NCI-H1105 treated with DMSO at 0.1 percent for 48 hours (cell line): ENCODE results near the gene STAT4.

ENCODE experiments used
- DNase-seq: peaks from one replicate; lab custom pipeline; 2025; lab: John Stamatoyannopoulos, UW

The STAT4 gene

DNA sequence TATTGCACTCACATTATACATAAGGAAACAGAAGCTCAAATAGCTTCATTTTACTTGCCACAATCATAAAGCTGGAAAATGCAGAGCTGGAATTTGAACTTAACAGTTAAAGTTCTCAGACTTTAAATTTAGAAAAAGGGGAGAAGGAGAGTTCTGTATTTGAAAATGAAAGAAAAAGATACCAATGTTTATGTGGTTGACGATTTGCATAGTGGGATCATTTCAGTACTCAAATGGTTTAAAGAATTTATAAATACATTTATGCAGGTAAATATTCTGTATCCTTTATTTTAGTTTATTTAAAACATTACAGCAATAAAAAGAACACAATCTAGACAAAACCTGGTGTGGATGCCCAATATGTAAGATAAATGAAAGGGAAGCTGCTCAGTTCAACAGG, 25.5 kb upstream of the STAT4 start:
- no peak for DNase-seq

DNA sequence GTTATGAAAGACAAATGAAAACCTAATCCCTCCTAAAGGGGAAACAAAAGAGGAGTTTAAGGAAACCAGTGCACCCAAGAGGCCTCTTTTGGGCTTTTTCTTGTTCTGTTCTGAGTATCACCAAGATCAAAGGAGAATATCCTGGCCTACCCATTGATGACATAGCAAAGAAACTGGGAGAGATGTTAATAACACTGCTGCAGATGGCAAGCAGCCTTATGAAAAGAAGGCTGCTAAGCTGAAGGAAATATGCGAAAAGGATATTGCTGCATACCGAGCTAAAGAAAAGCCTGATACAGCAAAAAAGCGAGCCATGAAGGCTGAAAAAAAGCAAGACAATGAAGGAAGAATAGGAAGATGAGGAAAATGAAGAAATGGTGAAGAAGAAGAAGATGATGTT, 23.6 kb upstream of the STAT4 start:
- no peak for DNase-seq

DNA sequence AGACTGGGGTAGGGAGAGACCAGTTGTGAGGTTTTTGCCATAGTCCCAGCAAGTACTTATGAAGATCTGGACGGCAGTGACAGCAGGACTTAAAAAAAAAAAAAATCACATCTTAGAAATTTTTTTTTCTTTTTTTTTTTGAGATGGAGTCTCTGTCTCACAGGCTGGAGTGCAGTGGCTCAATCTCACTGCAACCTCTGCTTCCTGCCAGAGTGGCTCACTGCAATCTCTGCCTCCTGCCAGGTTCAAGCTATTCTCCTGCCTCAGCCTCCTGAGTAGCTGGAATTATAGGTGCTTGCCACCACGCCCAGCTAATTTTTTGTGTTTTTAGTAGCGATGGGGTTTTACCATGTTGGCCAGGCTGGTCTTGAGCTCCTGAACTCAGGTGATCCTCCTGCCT, 22.4 kb upstream of the STAT4 start:
- no peak for DNase-seq

DNA sequence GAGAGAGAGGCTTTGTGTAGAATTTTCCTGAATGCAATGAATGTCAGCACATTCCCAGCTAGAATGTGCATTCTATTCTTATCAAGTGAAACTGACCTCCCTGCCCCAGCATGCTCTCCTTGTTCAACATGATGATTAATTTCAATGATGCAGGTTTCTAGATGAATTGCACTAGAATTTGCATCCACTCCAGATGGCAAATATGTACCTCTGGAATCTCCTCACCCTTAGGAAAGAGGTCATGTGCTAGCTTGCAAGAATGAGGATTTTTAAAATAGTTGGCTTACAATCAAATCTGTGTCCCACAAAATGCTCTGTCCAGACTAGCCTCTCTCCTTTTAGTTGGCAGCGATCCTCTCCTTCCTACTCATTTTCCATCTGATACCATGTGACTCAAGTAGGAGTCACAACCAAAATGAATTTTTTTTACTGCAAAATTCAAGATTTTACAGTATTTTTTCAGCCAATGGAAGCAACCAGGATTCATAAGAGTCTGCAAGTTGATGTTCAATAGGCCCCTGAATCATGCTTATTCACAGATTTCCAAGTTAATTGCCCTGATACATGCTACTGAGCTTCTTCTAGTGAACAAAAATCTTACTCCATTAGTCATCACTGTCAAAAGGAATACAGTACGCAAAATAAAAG, 21.0 kb upstream of the STAT4 start:
- DNase-seq = no peak

DNA sequence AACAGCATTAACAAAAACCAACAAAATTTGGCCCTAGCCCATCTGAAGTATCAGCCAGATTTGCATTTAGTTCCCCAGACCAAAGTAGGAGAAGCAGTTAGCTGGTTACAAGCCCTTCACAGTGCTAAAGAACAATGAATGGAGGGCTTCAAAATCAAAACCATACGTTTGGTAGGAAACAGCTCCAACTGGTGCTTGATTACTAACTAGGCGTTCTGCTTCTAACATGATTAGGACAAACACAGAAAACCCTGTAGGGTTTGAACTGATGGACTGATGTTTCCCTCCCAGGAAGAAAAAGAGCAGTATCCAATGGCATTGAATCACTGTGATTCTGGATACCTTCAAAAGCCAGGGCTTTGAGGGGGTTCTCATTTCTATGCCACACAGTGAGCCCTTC, 20.5 kb upstream of the STAT4 start:
- no peak for DNase-seq

DNA sequence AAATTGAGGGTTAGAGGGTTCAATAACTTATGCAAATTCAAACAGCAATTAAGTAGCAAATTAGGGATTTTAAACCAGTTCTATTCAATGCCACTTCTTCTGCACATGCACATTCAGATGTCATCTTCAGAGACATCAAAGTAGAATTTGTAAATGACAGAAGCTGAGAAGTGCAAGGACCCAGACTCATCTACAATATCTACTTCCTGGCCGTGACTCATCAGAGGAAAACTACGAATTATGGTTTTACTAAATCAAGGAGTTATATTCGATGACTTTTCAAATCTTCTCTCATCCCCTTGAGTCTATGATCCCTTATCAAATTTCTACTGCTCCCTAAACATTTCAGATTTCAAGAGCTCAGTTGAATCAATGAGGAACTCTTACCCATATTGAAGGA, 20.0 kb upstream of the STAT4 start:
- no peak for DNase-seq

DNA sequence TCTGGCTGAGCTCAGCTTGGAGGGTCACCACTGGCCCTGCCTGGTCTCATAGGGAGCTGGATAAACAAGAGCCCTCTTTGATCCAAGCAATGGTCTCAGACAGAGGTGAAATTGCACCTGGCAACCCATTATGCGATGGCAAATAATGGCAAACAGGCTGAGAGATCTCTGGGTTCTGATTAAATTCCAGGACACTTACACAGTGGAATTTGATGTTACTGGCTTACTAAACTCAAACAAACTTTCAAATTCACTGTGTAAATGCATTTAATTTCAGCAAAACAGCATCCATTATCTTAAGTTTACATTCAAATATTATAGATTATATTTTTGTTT, 19.5 kb upstream of the STAT4 start:
- DNase-seq = no peak

DNA sequence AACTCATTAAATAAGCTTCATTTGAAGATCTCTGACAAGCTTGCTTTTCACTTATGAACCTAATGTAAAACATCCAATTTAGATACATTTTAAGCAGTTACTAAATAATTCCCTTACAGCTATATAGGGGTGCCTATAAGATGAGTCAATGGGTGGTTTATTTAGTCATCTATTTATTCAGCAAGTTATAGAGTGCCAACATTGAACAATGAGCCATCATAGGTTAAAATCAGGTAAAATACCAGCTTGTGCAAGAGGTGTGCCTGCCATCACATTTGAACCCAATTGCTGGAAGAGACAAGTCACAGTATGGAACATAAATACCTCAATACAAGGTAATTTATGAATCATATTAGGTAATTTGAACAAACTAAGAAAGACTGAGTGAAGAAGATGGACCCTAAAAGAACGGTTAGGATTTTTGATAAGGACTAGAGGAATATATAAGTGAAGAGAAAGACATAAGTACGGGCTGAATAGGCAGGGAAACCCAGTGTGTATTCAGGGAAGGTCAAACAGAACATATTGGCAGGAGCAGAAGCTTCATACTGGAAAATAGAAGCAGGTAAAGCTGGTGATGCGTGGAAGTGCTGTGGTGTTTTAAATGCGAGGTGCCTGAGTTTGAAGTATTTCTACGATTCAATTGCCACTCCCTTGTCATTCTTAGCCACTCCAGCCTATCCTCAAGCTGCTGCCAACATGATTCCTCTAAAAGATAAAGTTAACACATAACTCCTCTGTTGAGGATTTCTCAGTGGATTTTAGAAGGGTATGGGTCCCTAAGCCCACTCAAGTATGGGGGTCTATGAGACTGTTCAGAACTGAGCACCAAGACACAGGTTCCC, 18.9 kb upstream of the STAT4 start:
- no peak for DNase-seq

DNA sequence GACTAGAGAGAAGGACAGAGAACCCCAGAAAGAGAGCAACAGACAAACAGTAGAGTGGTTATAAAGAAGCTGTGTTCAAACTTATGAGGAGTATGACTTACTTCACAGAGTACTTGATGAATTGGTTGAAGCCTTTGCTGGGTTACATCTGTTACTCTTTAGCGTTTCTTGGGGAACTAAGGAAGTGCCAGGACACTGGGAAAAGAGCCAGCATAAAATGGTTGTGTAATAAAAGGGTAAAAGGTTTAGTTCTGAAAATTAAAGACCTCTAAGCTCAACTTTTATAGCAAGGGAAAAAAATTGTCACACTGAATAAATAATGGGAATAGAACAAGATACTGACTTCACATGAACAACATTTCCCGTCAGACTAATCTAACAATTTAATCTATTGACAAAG, 17.0 kb upstream of the STAT4 start:
- DNase-seq = no peak

DNA sequence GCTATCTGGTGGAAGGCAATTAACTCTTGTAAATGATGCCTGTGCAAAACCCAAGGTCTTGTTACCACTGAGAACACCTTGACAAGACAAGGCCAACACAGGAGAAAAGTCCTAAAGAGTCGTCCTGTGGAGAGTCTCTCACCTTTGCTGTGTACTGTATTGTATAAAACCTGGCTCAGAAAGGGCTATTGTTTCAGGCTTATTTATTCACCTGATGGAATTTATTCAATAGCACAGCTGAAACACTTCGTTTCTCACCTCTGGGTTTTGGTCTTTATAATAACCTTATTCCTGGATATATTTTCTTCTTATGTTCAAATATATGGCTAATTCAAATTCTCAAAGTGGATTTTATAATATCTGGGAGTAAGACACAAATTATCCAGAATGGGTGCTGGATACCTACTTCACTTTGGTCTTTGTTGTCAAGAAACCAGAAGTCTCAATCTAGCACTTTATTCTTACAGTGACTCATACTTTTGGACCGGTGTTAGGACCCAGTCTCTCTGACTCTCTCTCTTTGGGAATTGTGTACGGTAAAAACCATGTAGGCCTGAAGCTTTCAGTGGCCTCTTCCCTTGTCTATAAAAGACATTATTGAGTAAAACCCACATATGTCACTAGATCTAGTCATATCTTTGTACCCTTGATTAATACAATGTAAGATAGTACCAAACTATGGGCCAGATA, 16.1 kb upstream of the STAT4 start:
- DNase-seq = no peak

DNA sequence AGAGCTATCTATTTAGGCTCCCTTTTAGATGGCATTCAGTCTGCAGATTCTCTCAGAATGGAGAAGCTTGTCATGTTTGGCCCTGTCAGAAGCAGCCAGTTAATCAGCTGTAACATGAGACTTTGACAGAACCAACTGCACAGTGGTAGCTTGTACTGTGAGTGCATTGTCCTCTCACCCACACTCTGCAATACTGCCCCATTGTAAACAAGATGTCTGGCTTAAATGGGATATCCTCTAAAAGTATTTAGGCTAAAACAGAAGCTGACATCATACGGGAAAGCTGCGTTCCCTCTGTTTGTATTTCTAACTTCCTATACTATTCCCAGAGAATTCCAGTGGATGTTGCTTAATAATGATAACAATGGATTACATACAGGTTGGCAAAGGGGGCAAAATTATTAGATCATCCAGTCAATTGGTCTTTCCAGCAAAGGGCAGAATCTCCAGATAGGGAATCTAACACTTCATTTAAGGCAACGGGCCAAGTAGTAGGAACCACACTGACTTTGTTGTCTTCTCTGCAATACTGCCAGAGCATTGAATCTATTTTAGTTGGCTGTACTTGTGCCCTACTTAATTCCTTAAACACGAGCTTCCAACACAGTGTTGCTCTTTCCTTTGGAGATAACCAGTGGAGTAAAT, 15.4 kb upstream of the STAT4 start:
- peak; percentile 38 for DNase-seq

DNA sequence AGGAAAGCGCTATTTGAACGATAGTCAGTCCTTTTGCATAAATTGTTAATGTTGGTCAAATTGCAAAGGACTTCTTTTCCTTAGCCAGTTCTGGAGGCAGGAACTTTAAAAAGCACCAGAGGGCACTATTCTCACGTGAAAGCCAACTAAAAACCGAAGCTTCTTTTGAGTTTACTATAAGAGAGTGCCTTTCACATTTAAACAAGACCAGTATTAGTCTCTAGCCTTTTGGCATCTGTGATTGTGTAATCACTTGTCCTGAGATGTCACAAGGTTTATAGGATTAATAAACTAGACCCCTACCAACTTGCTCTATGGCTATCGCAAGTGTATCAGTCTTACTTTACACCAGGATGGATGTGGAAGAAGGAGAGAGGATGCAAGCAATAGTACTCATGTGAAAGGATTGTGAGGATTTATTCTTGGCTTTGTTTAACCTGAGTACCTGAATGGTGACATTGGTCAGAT, 14.4 kb upstream of the STAT4 start:
- peak; percentile 52 for DNase-seq

DNA sequence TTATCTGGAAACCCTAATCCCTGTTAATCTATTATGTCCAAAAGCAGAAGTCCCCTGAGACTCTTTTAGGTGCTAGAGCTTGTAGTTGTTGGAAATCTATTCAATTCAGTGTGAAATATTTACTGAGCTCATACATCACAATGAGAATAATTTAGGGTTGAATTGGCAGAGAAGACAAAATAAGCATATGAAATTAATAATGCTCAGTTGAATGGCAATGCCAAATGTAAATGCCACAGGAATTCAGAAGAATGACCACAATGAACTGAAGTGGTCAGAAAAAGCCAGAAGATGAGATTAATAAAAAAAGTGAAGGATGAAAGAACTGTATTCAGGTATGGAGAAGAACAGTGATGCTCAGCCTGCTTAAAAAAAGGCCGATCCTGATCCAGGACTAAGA, 8.0 kb upstream of the STAT4 start:
- no peak for DNase-seq

DNA sequence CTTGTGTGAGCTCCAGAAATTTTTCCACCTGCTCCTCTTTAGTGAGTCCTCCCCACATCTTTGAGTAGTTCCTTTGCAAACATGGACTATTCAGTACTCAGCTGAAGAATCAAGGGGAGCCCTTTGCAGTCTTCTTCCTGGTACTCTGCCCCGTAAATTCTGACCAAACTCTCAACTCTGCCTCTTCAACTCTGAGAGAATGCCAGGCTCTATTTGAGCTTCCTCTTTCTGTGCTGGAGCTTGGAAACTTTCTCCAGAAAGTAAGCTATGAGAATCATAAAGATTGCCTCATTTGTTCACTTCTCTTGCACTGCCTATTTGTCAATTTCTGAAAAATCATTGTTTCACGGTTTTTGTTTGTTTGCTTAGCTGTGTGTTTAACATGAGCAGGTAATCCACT, 7.4 kb upstream of the STAT4 start:
- DNase-seq = no peak

DNA sequence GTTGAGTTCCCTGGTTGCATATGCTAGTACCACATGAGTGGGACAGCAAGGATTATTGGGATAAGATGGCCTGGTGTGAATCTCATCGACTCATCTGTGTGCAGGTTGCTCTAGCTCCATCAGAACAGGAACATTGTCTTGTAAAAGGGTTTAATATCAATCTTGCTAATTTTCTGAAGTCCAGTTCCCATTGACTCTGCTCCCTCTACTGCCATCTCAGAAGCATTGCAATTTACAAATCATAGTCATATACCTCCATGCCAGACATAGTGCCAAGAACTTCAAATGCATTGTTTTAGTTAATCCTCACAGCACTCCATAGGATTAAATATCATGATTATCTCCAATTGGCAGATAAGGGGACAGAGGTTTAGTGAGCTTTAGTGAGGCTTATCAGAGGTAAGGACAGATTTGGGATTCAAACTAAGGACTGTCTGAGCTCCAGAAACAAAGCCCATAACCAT, 4.8 kb upstream of the STAT4 start:
- DNase-seq = peak; percentile 58

DNA sequence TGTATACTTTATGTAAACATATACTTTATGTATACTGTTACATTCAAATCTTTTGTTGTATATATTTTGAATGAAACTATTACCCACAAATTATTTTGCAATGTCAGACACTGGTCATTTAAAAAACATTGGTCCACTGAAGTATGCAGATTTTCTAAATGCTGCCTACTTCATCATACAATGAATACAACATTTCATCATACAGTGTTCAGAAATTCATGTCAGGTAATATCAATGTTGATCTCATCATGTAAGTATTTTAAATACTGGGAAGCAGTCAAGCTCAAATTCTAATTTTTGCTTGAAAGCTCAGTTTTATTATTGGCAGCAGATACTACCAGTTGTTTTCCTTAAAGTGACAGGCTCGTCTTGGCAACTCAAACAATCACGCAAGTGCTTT, 2.9 kb upstream of the STAT4 start:
- no peak for DNase-seq

DNA sequence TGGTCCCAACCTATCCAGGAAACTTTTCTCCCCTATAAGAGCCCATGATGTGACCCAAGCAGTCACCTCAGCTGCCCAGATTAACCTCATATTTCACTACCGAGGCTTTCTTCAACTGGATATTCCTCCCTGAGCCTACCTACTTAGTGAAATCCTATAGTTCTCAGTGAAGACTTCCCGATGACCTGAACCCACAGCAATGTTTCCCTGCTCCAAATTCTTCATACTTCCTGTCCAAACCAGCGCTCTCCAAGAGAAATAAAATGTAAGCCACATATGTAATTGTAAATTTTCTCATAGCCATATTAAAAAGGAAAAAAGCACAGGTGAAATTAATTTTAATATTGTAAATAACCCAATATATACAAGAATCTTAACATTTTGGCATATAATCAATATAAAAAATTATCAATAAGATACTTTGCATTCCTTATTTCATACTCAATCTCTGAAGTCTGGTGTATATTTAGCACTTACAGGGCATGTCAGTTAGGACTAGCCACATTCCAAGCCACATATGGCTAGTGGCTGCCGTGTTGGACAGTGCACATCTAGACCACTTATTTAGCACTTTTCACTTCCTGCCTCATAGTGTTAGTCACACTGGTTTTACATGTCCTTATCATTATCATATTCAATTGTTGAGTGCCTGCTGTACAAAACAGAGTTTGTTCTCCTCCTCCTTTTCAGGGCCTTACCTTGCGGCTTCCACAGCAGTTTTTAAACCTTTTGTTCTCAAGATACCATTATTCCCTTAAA, 1.9 kb upstream of the STAT4 start:
- no peak for DNase-seq

DNA sequence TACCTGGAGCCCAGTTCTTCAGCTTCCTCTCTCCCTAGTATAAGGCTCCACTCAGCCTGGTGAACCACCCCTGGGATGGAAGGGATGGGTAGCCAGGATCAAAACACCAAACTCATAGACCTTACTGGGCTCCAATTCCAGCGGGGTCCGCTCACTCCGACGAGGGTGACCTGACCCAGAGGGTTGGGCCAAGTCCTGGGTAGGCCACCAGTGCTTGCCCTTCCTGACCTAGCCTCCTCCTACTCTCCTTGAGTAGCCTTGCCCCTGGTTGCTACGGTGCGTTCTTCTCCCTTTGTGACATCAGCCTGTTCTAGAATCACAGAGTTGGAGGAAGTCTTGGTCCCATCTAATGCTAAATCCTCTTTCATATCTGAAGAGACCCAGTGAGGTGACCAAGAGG, 537 bp upstream of the STAT4 start:
- DNase-seq = no peak

DNA sequence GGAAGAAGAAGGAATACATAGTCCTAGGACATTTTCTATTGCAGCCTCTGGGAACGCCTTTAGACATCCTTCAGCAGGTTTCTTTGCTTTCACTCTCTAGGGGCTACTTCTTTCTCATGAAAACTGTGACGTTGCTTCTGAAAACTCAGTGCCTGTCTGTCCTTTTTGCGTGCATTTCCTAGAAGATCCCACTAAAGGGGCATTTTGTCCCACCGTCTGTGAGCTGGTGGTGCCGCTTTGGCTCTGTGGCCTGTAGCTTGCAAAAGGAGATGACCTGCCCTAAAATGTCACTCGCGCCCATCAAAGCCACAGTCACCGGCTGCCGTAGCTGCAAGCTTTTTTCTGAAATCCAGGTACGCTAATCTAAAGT, 579 bp downstream of the STAT4 start:
- no peak for DNase-seq

DNA sequence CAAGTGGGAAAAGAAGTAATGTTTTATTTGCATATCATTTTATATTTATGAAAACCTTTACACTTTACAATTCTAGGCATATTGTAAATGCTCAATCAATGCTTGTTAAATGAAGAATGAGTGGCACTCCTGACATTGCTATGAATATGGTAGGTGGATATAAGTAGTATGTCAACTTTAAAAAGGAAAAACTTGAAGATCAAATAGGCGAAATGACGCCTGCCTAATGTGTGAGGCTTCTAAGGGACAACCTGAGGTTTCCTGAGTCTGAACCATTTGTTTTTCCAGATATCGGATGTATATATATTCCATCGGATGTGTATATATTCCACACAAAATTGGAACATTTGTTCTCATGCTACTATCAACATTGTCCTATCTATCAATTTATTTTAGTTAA, 1.4 kb downstream of the STAT4 start:
- no peak for DNase-seq

DNA sequence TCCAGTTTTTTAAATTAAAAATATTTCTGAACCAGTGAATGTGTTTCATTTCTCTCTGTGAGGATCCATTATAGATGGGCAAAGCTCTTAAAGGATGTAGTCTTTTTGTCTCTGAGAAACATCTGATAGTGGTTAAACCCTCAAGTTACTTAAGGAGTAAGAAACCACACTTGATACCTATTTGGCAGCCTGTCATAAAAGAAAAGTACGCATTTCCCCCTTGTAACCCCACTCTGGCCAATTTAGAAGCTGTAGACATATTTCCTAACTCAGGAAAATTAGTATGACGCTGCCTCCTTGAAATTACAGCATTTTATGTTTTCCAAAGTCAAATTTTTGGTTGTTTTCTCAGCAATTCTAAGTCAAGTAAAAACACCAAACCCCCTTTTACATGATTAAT, 2.0 kb downstream of the STAT4 start:
- no peak for DNase-seq

DNA sequence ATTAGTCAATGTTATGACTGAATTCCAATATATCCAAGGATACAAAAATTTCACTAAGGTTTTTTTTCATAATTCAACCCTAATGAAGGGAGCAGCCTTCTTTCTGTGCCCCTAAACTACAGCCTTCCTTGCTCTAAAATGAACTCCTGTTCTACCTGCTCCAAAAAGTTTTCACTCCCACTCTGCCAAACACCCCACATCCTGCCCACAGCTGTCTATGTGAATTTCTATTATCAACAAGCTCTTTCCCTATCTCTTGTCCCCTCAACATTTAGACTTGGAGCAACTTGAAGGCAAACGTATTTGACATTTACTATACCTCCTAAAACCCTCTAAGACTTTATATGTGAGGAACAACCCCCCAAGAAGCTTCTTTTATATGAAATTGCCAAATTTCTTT, 2.5 kb downstream of the STAT4 start:
- no peak for DNase-seq
